GM18505 (cell line): ENCODE measurements around the gene RAVER1.
"Not testable (repeated sequence)": the region's sequence is repeated elsewhere in the genome, so short reads cannot be mapped to it uniquely, and the experiment has no call there.

ENCODE experiments used
- ATAC-seq: cut with Tn5 transposase; IDR thresholded peaks from one replicate; pipeline ENCODE4 v1.9.1; 2021; ENCODE audit not compliant: unreplicated experiment
- POLR2A ChIP-seq: IDR thresholded peaks from 4 replicates; pipeline ENCODE4 v1.6.1; 2011; ENCODE audit warnings: borderline replicate concordance; ENCODE audit not compliant: insufficient read depth, insufficient read length; ENCODE audit errors: extremely low read depth

RAVER1 gene

GRCh38 chr19:10356431-10356830 lies 23.1 kb upstream of the RAVER1 start:
- TF ChIP-seq POLR2A, result no peak
- no peak for ATAC-seq

GRCh38 chr19:10353793-10354391 lies 20.6 kb upstream of the RAVER1 start:
- ATAC-seq, result no peak
- TF ChIP-seq POLR2A, result no peak

- ATAC-seq, result no peak
- TF ChIP-seq POLR2A, result no peak
These were observed 19.7 kb upstream of the RAVER1 start for GRCh38 chr19:10352764-10353671.

- TF ChIP-seq POLR2A, result no peak
- ATAC-seq, result no peak
These were observed 13.2 kb upstream of the RAVER1 start for GRCh38 chr19:10346509-10346908.

- no peak for TF ChIP-seq POLR2A
- ATAC-seq, result no peak
These were observed 11.5 kb upstream of the RAVER1 start for GRCh38 chr19:10344780-10345179.

GRCh38 chr19:10343495-10343894 lies 10.2 kb upstream of the RAVER1 start:
- no peak for TF ChIP-seq POLR2A
- no peak for ATAC-seq

- no peak for ATAC-seq
These were observed 6.6 kb upstream of the RAVER1 start for GRCh38 chr19:10339977-10340376.

GRCh38 chr19:10339380-10339960 lies 6.1 kb upstream of the RAVER1 start, which contains the start of gene ICAM3:
ICAM3 (minus strand) TSS chr19:10339624; CDS start chr19:10339614, 10 bp downstream.
- ATAC-seq, result peak; percentile 58
- TF ChIP-seq POLR2A, result peak; percentile 86

More at GRCh38 chr19:10339977-10340376, 6.6 kb upstream of the RAVER1 start:
- TF ChIP-seq POLR2A, result no peak

- ATAC-seq, result no peak
- TF ChIP-seq POLR2A, result no peak
These were observed 5.6 kb upstream of the RAVER1 start for GRCh38 chr19:10338940-10339339.

GRCh38 chr19:10336725-10337124 lies 3.4 kb upstream of the RAVER1 start:
- ATAC-seq, result not testable (repeated sequence)

GRCh38 chr19:10335352-10335985 lies 2.1 kb upstream of the RAVER1 start:
- TF ChIP-seq POLR2A, result no peak
- ATAC-seq, result no peak

- no peak for ATAC-seq
- no peak for TF ChIP-seq POLR2A
These were observed 1.4 kb upstream of the RAVER1 start for GRCh38 chr19:10334588-10335351.

GRCh38 chr19:10333758-10334587 lies 644 bp upstream of the RAVER1 start:
- ATAC-seq, result no peak

More at GRCh38 chr19:10333758-10334587, 644 bp upstream of the RAVER1 start:
- TF ChIP-seq POLR2A, result no peak
